ENCODE results near the gene PEX5. TPM values are rescaled to one million over a fixed set of nuclear protein-coding genes. Genes with fewer than 3 reads are reported as not detected.

Gene PEX5
- polyA plus RNA-seq, 1 donor (not counting 4 experiments of a cell fraction or from before 2014, with no cell fraction given), result 14.4 TPM

DNA sequence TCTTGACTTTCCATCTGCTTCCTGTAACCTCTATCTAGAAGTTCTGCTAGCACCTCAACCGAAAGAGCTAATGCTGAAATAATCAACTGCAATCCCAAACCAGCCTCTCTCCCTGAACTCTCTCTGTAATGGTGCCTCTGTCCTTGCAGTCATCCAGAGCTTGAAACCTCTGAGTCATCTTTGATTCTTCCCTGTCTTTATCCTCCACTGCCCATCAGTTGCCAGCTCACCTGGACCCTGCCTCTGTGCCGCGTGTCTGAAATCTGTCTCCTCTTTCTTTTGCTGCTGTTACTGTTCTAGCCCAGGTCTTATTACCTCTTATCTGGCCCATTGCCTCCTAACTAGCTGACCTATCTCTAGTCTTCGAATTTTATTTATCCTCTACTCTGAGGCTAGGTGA, 43.8 kb upstream of the PEX5 start:
- no peaks in the 10 kb centered on the region for H3K9me1 ChIP-seq (ENCODE audit: control insufficient read depth, extremely low read depth, insufficient read depth, low read length)
- no peak overlapping the region for H3K9ac ChIP-seq (ENCODE audit: control insufficient read depth, extremely low read depth, insufficient read depth, low read length)
- H3K4me1 ChIP-seq (ENCODE audit: control insufficient read depth, extremely low read depth, insufficient read depth, low read length), result no peaks in the 10 kb centered on the region
- FAIRE-seq (no peak), DNase-seq (ENCODE audit: low read depth, low spot score) (no peak)
- H3K36me3 ChIP-seq (ENCODE audit: control insufficient read depth in 2 of 2, extremely low read depth in 1 of 2, insufficient read depth in 2 of 2, low read length in 2 of 2), result peaks cover 14 to 37% of the 10 kb centered on the region in 2 experiments
- H3K4me3 ChIP-seq (ENCODE audit: control insufficient read depth in 2 of 3, extremely low read depth in 1 of 3, insufficient read depth in 2 of 3, low read depth in 1 of 3, low read length in 3 of 3), result no peak overlapping the region
- H2AFZ ChIP-seq (ENCODE audit: control insufficient read depth, low read length), result no peak overlapping the region
- no peak overlapping the region for H3K27ac ChIP-seq (ENCODE audit: control insufficient read depth, insufficient read depth, low read length)
- H4K20me1 ChIP-seq (ENCODE audit: control insufficient read depth, extremely low read depth, insufficient read depth, low read length), result no peaks in the 10 kb centered on the region
- no peaks in the 10 kb centered on the region for H3K27me3 ChIP-seq (ENCODE audit: control insufficient read depth, extremely low read depth, insufficient read depth, low read length)
- no peaks in the 10 kb centered on the region for H3K79me2 ChIP-seq (ENCODE audit: control insufficient read depth, insufficient read depth, low read length)
- no peak overlapping the region for H3K4me2 ChIP-seq (ENCODE audit: control insufficient read depth, extremely low read depth, insufficient read depth, low read depth, low read length)
- TF ChIP-seq EZH2 (IDR thresholded peaks at IDR 0.05; ENCODE audit: low read length), result no peak
- no peak for TF ChIP-seq CTCF (optimal IDR thresholded peaks at IDR 0.05 in 1 of 3, IDR thresholded peaks at IDR 0.05 in 1 of 3, conservative IDR thresholded peaks at IDR 0.05 in 1 of 3; ENCODE audit: extremely low read depth in 1 of 3, insufficient read depth in 2 of 3, low read length in 3 of 3)
- H3K9me3 ChIP-seq (ENCODE audit: control insufficient read depth, low read depth, low read length), result no peaks in the 10 kb centered on the region
- dilution Hi-C loops (cut with MboI; ENCODE audit: extremely low pct_ligation_motif_present, low sequenced_read_pairs), result no loop called here

- dilution Hi-C loops (cut with MboI; ENCODE audit: extremely low pct_ligation_motif_present, low sequenced_read_pairs), result no loop called here
- H3K4me2 ChIP-seq (ENCODE audit: control insufficient read depth, extremely low read depth, insufficient read depth, low read depth, low read length), result no peak overlapping the region
- no peak for FAIRE-seq
Measured at GRCh38 chr12:7146228-7146627, 43.3 kb upstream of the PEX5 start.

More at GRCh38 chr12:7146228-7146627, 43.3 kb upstream of the PEX5 start:
- no peak overlapping the region for H3K9ac ChIP-seq (ENCODE audit: control insufficient read depth, extremely low read depth, insufficient read depth, low read length)
- H3K9me3 ChIP-seq (ENCODE audit: control insufficient read depth, low read depth, low read length), result no peaks in the 10 kb centered on the region
- H4K20me1 ChIP-seq (ENCODE audit: control insufficient read depth, extremely low read depth, insufficient read depth, low read length), result no peaks in the 10 kb centered on the region
- DNase-seq (ENCODE audit: low read depth, low spot score), result no peak
- no peak for TF ChIP-seq CTCF (optimal IDR thresholded peaks at IDR 0.05 in 1 of 3, IDR thresholded peaks at IDR 0.05 in 1 of 3, conservative IDR thresholded peaks at IDR 0.05 in 1 of 3; ENCODE audit: extremely low read depth in 1 of 3, insufficient read depth in 2 of 3, low read length in 3 of 3)
- TF ChIP-seq EZH2 (IDR thresholded peaks at IDR 0.05; ENCODE audit: low read length), result no peak
- H3K27ac ChIP-seq (ENCODE audit: control insufficient read depth, insufficient read depth, low read length), result no peak overlapping the region
- H3K36me3 ChIP-seq (ENCODE audit: control insufficient read depth in 2 of 2, extremely low read depth in 1 of 2, insufficient read depth in 2 of 2, low read length in 2 of 2), result peaks cover 18 to 38% of the 10 kb centered on the region in 2 experiments
- no peaks in the 10 kb centered on the region for H3K27me3 ChIP-seq (ENCODE audit: control insufficient read depth, extremely low read depth, insufficient read depth, low read length)
- H3K4me3 ChIP-seq (ENCODE audit: control insufficient read depth in 2 of 3, extremely low read depth in 1 of 3, insufficient read depth in 2 of 3, low read depth in 1 of 3, low read length in 3 of 3), result no peak overlapping the region
- H3K4me1 ChIP-seq (ENCODE audit: control insufficient read depth, extremely low read depth, insufficient read depth, low read length), result no peaks in the 10 kb centered on the region
- H3K79me2 ChIP-seq (ENCODE audit: control insufficient read depth, insufficient read depth, low read length), result no peaks in the 10 kb centered on the region
- H2AFZ ChIP-seq (ENCODE audit: control insufficient read depth, low read length), result no peak overlapping the region
- no peaks in the 10 kb centered on the region for H3K9me1 ChIP-seq (ENCODE audit: control insufficient read depth, extremely low read depth, insufficient read depth, low read length)

Data from keratinocyte (primary cell).